T-helper 9 cell (primary cell): ENCODE results near the gene LCE2D.

Experiments
- DNase-seq: peaks from one replicate; pipeline ENCODE4 v3.0.0-alpha.2; 2020

Gene LCE2D

DNA sequence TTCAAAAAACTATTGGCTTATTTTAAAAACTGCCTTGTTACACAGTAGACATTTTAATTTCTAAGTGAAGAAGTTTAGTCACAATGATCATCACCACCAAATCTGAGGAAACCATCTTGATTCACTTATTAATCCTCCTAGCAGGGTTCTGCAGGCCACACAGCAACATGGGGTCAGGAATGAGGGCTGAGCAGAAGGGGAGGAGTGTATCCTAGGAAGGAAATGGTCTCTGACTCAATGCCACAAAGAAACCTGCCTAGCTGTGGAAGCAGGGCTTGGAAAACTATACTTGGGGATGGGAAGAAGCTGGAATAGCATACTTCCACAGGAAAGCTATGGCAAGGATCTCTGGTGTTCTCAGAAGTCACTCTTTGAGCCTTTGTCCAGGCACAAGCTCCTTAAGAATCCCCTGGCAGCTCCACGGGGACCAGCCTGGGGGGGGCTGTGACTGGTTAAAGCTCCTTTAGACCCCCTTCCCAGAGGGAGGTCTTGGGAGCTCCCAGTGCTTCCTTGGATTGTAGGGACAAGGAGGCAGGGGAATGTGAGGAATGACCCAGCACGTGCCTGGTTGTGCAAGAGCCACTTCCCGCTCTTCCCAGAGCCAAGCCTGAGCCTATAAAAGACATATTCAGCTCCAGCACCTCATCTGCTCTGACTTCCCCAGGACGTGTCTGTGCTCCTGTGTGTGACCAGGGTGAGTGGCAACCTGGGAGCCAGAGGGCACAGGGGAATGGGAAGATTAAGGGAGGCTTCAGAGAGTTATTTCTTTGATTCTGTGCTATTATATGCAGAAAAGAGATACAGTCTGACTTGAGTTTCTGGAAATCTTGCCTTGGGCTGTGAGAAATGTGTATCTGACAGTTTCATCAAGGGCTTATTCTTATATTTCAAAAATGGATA is 34.8 kb downstream of the LCE2D start, which contains the start of gene LCE2A:
Gene LCE2A, plus strand, starts transcription at position 645 of the 900 bp plus-strand sequence. CDS start 557 bp downstream, outside the sequence.
- DNase-seq = no peak

DNA sequence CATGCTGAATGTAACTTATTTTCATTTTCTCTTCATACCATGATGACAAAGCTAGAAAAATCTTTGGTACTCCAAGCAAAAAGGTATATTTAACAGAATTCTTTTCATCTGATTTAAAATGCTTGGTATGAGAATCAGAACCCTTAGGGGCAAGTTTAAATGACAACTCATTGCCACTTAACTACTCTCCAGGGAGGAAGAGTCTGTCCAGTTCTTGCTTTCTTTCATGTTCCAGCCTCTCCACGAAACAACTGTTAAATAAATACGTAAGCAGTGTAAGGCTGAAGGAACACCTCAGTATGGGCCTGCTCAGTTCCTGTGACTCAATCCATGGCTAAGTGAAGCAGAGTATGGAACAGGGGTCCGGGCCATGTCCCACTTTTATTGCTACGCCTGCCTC is 36.6 kb downstream of the LCE2D start:
- no peak for DNase-seq

DNA sequence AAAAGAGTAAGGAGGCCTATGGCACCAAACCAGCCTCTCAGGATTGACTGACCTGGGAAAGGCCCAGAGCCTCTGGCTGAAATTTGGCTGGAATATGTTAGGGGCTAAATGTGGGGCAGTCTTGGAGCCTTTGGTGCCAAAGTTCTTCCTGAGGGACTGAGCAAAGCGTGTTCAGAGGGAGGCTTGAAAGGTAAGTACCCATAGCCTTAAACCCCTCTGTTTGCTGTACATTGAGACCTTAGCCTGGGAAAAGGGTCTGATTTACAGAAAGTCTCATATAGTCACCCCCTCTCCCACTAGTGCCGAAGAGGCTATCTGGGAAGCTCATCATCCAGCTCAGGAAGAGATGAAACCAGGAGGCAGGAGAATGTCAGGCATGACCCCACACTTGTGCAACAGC is 44.7 kb downstream of the LCE2D start, which contains the start of gene LCE4A:
Gene LCE4A, plus strand, starts transcription at position 301 of the 400 bp plus-strand sequence. CDS start 916 bp downstream, outside the sequence.
- no peak for DNase-seq
